HEK293 (cell line): ENCODE data around the gene MYMK.

ENCODE experiments used
- CTCF ChIA-PET: fragments of 350-600 bp; formaldehyde crosslinking; extraction: SDS; loops from one replicate; lab custom pipeline; 2021; ENCODE audit warnings: antibody characterized with exemption; lab: Yijun Ruan, JAX
- POLR2A ChIA-PET: fragments of 300-600 bp; formaldehyde crosslinking; extraction: SDS; loops from one replicate; lab custom pipeline; 2020; ENCODE audit warnings: antibody characterized with exemption, inconsistent platforms; lab: Yijun Ruan, JAX
- H3K27ac ChIP-seq: fragments of 200-500 bp; sonication (Bioruptor generic); 2 replicates; pipeline ENCODE4 v1.5.1; 2014; ENCODE audit warnings: low read depth, low read length, control low read depth, inconsistent platforms; ENCODE audit errors: extremely low read depth
- H3K36me3 ChIP-seq, 2 experiments: fragments of 200-500 bp in 1 of 2; sonication (Bioruptor generic) in 1 of 2; 1 replicate in 1 of 2; 2 replicates in 1 of 2; pipeline ENCODE4 v1.5.1; 2014 to 2017; ENCODE audit warnings: inconsistent platforms in 2 of 2, low read length in 2 of 2; ENCODE audit not compliant: control insufficient read depth in 2 of 2, insufficient read depth in 1 of 2
- H3K4me1 ChIP-seq: fragments of 200-500 bp; sonication (Bioruptor generic); 2 replicates; pipeline ENCODE4 v1.5.1; 2014; ENCODE audit warnings: mild to moderate bottlenecking, low read length, inconsistent platforms; ENCODE audit not compliant: control insufficient read depth, insufficient read depth
- H3K4me3 ChIP-seq: 2 replicates; pipeline ENCODE4 v1.5.1; 2011; ENCODE audit warnings: low read depth, mild to moderate bottlenecking, control low read depth, low read length, moderate library complexity
- H3K9me3 ChIP-seq: fragments of 200-500 bp; sonication (Bioruptor generic); 2 replicates; pipeline ENCODE4 v1.5.1; 2014; ENCODE audit warnings: low read depth, low read length, inconsistent platforms; ENCODE audit not compliant: control insufficient read depth, insufficient read depth
- GFI1B ChIP-seq: fragments of 450-650 bp; formaldehyde crosslinking; IDR thresholded peaks from 2 replicates; pipeline ENCODE4 v1.5.1; 2016; ENCODE audit warnings: missing biosample characterization, missing genetic modification characterization
- HIC1 ChIP-seq: fragments of 450-650 bp; formaldehyde crosslinking; IDR thresholded peaks from 2 replicates; pipeline ENCODE4 v1.5.1; 2016; ENCODE audit warnings: missing biosample characterization, missing genetic modification characterization
- HOXC10 ChIP-seq: sonication (generic); formaldehyde crosslinking; IDR thresholded peaks from 2 replicates; pipeline ENCODE4 v1.8.1; 2023; ENCODE audit warnings: mild to moderate bottlenecking, missing genetic modification reagents
- IKZF3 ChIP-seq: fragments of 450-650 bp; IDR thresholded peaks from 2 replicates; pipeline ENCODE4 v1.5.0; 2018; ENCODE audit warnings: missing biosample characterization, mild to moderate bottlenecking, missing genetic modification characterization, moderate library complexity
- PRDM6 ChIP-seq: fragments of 450-650 bp; formaldehyde crosslinking; IDR thresholded peaks from 2 replicates; pipeline ENCODE4 v1.5.1; 2017; ENCODE audit warnings: missing biosample characterization, missing genetic modification characterization
- RBAK ChIP-seq: fragments of 450-650 bp; formaldehyde crosslinking; IDR thresholded peaks from 2 replicates; pipeline ENCODE4 v1.5.1; 2016; ENCODE audit warnings: missing biosample characterization, missing genetic modification characterization
- SALL2 ChIP-seq: fragments of 450-650 bp; formaldehyde crosslinking; IDR thresholded peaks from 2 replicates; pipeline ENCODE4 v1.5.0; 2017; ENCODE audit warnings: missing biosample characterization, mild to moderate bottlenecking, missing genetic modification characterization, borderline replicate concordance
- SCRT1 ChIP-seq: fragments of 450-650 bp; formaldehyde crosslinking; IDR thresholded peaks from 2 replicates; pipeline ENCODE4 v1.5.1; 2016; ENCODE audit warnings: missing biosample characterization, missing genetic modification characterization, borderline replicate concordance
- ZBTB17 ChIP-seq: fragments of 450-650 bp; formaldehyde crosslinking; IDR thresholded peaks from 2 replicates; pipeline ENCODE4 v1.5.1; 2016; ENCODE audit warnings: missing biosample characterization, missing genetic modification characterization
- ZBTB21 ChIP-seq: fragments of 450-650 bp; formaldehyde crosslinking; IDR thresholded peaks from 2 replicates; pipeline ENCODE4 v1.5.1; 2017; ENCODE audit warnings: missing biosample characterization, missing genetic modification characterization
- ZBTB49 ChIP-seq: fragments of 450-650 bp; formaldehyde crosslinking; IDR thresholded peaks from 2 replicates; pipeline ENCODE4 v1.5.1; 2016; ENCODE audit warnings: missing biosample characterization, missing genetic modification characterization, low read depth
- ZEB2 ChIP-seq: fragments of 450-650 bp; formaldehyde crosslinking; IDR thresholded peaks from 2 replicates; pipeline ENCODE4 v1.5.1; 2016; ENCODE audit warnings: missing biosample characterization, missing genetic modification characterization
- ZNF132 ChIP-seq: fragments of 450-650 bp; formaldehyde crosslinking; IDR thresholded peaks from 2 replicates; pipeline ENCODE4 v1.5.1; 2017; ENCODE audit warnings: missing biosample characterization, missing genetic modification characterization, borderline replicate concordance
- ZNF16 ChIP-seq: fragments of 450-650 bp; formaldehyde crosslinking; IDR thresholded peaks from 2 replicates; pipeline ENCODE4 v1.5.1; 2016; ENCODE audit warnings: low read depth, missing biosample characterization, missing genetic modification characterization
- ZNF23 ChIP-seq: fragments of 450-650 bp; formaldehyde crosslinking; IDR thresholded peaks from 2 replicates; pipeline ENCODE4 v1.5.1; 2016; ENCODE audit warnings: missing biosample characterization, missing genetic modification characterization, borderline replicate concordance
- ZNF274 ChIP-seq, 2 experiments: fragments of 200-500 bp in 1 of 2; fragments of 450-650 bp in 1 of 2; sonication (Bioruptor generic) in 1 of 2; formaldehyde crosslinking in 1 of 2; IDR thresholded peaks; 2 replicates each; pipeline versions ENCODE4 v1.5.1 to v1.6.1; 2014 to 2016; ENCODE audit warnings: borderline replicate concordance in 1 of 2, inconsistent platforms in 1 of 2, low read length in 1 of 2, missing biosample characterization in 1 of 2, missing genetic modification characterization in 1 of 2
- ZNF518A ChIP-seq: fragments of 450-650 bp; formaldehyde crosslinking; conservative IDR thresholded peaks from 2 replicates; pipeline ENCODE4 v1.5.1; 2016; ENCODE audit warnings: low read depth, missing biosample characterization, missing genetic modification characterization
- ZNF521 ChIP-seq: fragments of 450-650 bp; formaldehyde crosslinking; IDR thresholded peaks from 2 replicates; pipeline ENCODE4 v1.5.1; 2017; ENCODE audit warnings: missing biosample characterization, mild to moderate bottlenecking, missing genetic modification characterization
- ZNF529 ChIP-seq: fragments of 450-650 bp; formaldehyde crosslinking; IDR thresholded peaks from 2 replicates; pipeline ENCODE4 v1.5.1; 2017; ENCODE audit warnings: missing genetic modification characterization, missing biosample characterization; ENCODE audit not compliant: insufficient replicate concordance

The MYMK gene

GRCh38 chr9:133526721-133527321 lies 2.1 kb upstream of the MYMK start (continued):
- no peak for TF ChIP-seq ZNF518A (tag by site-specific recombination)
- TF ChIP-seq ZBTB17: no peak
- no peak for TF ChIP-seq RBAK (tag by site-specific recombination)

- Histone ChIP-seq H3K27ac (no peak overlapping the region), H3K9me3 (no peaks in the 10 kb centered on the region), H3K36me3 (no peaks in the 10 kb centered on the region), H3K4me3 (no peak overlapping the region), H3K4me1 (no peaks in the 10 kb centered on the region)
- POLR2A ChIA-PET: no interaction called here
- CTCF ChIA-PET: no interaction called here
- TF ChIP-seq ZBTB21 (tag by site-specific recombination) (no peak), ZNF274 (IDR thresholded peaks at IDR 0.05; ENCODE audit: low read length) (no peak), ZNF274 (tag by site-specific recombination; IDR thresholded peaks at IDR 0.05; ENCODE audit: borderline replicate concordance) (no peak), ZNF529 (tag by site-specific recombination) (no peak), ZNF16 (tag by site-specific recombination) (no peak), ZNF23 (no peak), ZEB2 (tag by site-specific recombination) (no peak), ZNF132 (tag by site-specific recombination) (no peak), PRDM6 (tag by site-specific recombination) (no peak), HIC1 (no peak), ZNF521 (tag by site-specific recombination) (no peak), GFI1B (tag by site-specific recombination) (no peak), SCRT1 (no peak), HOXC10 (no peak), IKZF3 (tag by site-specific recombination) (no peak), ZBTB49 (no peak), SALL2 (tag by site-specific recombination) (no peak)
These were observed 918 bp upstream of the MYMK start for GRCh38 chr9:133525677-133526076.
